ENCODE data around the gene GINS2. TPM values are rescaled to one million over a fixed set of nuclear protein-coding genes. Genes with fewer than 3 reads are reported as not detected.

The GINS2 gene
- total and polyA plus RNA-seq, 9 donors: 8.5 to 15.5 (median 10.6) TPM

- Histone ChIP-seq H3K9me3 (replicated peaks; ENCODE audit: control insufficient read depth, low read depth, low read length) (no peaks in the 10 kb centered on the region), H3K36me3 (ENCODE audit: control insufficient read depth, insufficient read depth, low read length) (peaks cover 41% of the 10 kb centered on the region), H3K4me3 (ENCODE audit: low read length) (no peak overlapping the region), H3K27ac (ENCODE audit: low read length) (no peak overlapping the region), H3K4me1 (ENCODE audit: control insufficient read depth, insufficient read depth, low read length) (peaks cover 4% of the 10 kb centered on the region), H3K27me3 (ENCODE audit: control insufficient read depth, insufficient read depth, low read length) (no peaks in the 10 kb centered on the region)
- no peak for DNase-seq
- 84% methylated on average over 6 of the region's 8 CpGs for WGBS (ENCODE audit: insufficient coverage)
These were observed 7.5 kb downstream of the GINS2 start for GRCh38 chr16:85681255-85681654.

- no peak overlapping the region for H3K27ac ChIP-seq (ENCODE audit: low read length)
- no peaks in the 10 kb centered on the region for H3K27me3 ChIP-seq (ENCODE audit: control insufficient read depth, insufficient read depth, low read length)
- no peak for DNase-seq
- peaks cover 4% of the 10 kb centered on the region for H3K4me1 ChIP-seq (ENCODE audit: control insufficient read depth, insufficient read depth, low read length)
- H3K36me3 ChIP-seq (ENCODE audit: control insufficient read depth, insufficient read depth, low read length): peaks cover 47% of the 10 kb centered on the region
- H3K4me3 ChIP-seq (ENCODE audit: low read length): no peak overlapping the region
- H3K9me3 ChIP-seq (replicated peaks; ENCODE audit: control insufficient read depth, low read depth, low read length): no peaks in the 10 kb centered on the region
- 89% methylated on average over 6 of the region's 6 CpGs for WGBS (ENCODE audit: insufficient coverage)
These were observed 8.3 kb downstream of the GINS2 start for GRCh38 chr16:85680352-85680944.

GRCh38 chr16:85679870-85680269, 8.9 kb downstream of the GINS2 start:
- Histone ChIP-seq H3K9me3 (replicated peaks; ENCODE audit: control insufficient read depth, low read depth, low read length) (no peaks in the 10 kb centered on the region), H3K27ac (ENCODE audit: low read length) (no peak overlapping the region), H3K4me1 (ENCODE audit: control insufficient read depth, insufficient read depth, low read length) (peaks cover 4% of the 10 kb centered on the region), H3K36me3 (ENCODE audit: control insufficient read depth, insufficient read depth, low read length) (peaks cover 53% of the 10 kb centered on the region), H3K4me3 (ENCODE audit: low read length) (no peak overlapping the region), H3K27me3 (ENCODE audit: control insufficient read depth, insufficient read depth, low read length) (no peaks in the 10 kb centered on the region)
- no peak for DNase-seq
- 90% methylated on average over 6 of the region's 6 CpGs for WGBS (ENCODE audit: insufficient coverage)

GRCh38 chr16:85678821-85679220, 9.9 kb downstream of the GINS2 start:
- DNase-seq: no peak
- Histone ChIP-seq H3K9me3 (replicated peaks; ENCODE audit: control insufficient read depth, low read depth, low read length) (no peaks in the 10 kb centered on the region), H3K27me3 (ENCODE audit: control insufficient read depth, insufficient read depth, low read length) (no peaks in the 10 kb centered on the region), H3K4me1 (ENCODE audit: control insufficient read depth, insufficient read depth, low read length) (peaks cover 10% of the 10 kb centered on the region), H3K36me3 (ENCODE audit: control insufficient read depth, insufficient read depth, low read length) (peaks cover 57% of the 10 kb centered on the region), H3K4me3 (ENCODE audit: low read length) (no peak overlapping the region), H3K27ac (ENCODE audit: low read length) (no peak overlapping the region)
- WGBS (ENCODE audit: insufficient coverage): no CpG with 5 or more reads among the region's 5 CpGs

GRCh38 chr16:85678016-85678415, 10.7 kb downstream of the GINS2 start:
- Histone ChIP-seq H3K9me3 (replicated peaks; ENCODE audit: control insufficient read depth, low read depth, low read length) (no peaks in the 10 kb centered on the region), H3K36me3 (ENCODE audit: control insufficient read depth, insufficient read depth, low read length) (peaks cover 61% of the 10 kb centered on the region), H3K4me3 (ENCODE audit: low read length) (no peak overlapping the region), H3K27me3 (ENCODE audit: control insufficient read depth, insufficient read depth, low read length) (no peaks in the 10 kb centered on the region), H3K4me1 (ENCODE audit: control insufficient read depth, insufficient read depth, low read length) (peaks cover 8% of the 10 kb centered on the region), H3K27ac (ENCODE audit: low read length) (no peak overlapping the region)
- DNase-seq: no peak
- WGBS (ENCODE audit: insufficient coverage): 56% methylated on average over 8 of the region's 8 CpGs

GRCh38 chr16:85677383-85677967, 11.3 kb downstream of the GINS2 start:
- H3K4me1 ChIP-seq (ENCODE audit: control insufficient read depth, insufficient read depth, low read length): peaks cover 8% of the 10 kb centered on the region
- H3K4me3 ChIP-seq (ENCODE audit: low read length): no peak overlapping the region
- DNase-seq: no peak
- H3K36me3 ChIP-seq (ENCODE audit: control insufficient read depth, insufficient read depth, low read length): peaks cover 66% of the 10 kb centered on the region
- 89% methylated on average over 5 of the region's 6 CpGs for WGBS (ENCODE audit: insufficient coverage)
- no peaks in the 10 kb centered on the region for H3K27me3 ChIP-seq (ENCODE audit: control insufficient read depth, insufficient read depth, low read length)
- H3K27ac ChIP-seq (ENCODE audit: low read length): no peak overlapping the region
- H3K9me3 ChIP-seq (replicated peaks; ENCODE audit: control insufficient read depth, low read depth, low read length): no peaks in the 10 kb centered on the region

GRCh38 chr16:85676466-85676865, 12.3 kb downstream of the GINS2 start:
- no peak overlapping the region for H3K27ac ChIP-seq (ENCODE audit: low read length)
- peaks cover 8% of the 10 kb centered on the region for H3K4me1 ChIP-seq (ENCODE audit: control insufficient read depth, insufficient read depth, low read length)
- WGBS (ENCODE audit: insufficient coverage): 85% methylated on average over 5 of the region's 7 CpGs
- H3K4me3 ChIP-seq (ENCODE audit: low read length): no peak overlapping the region
- no peaks in the 10 kb centered on the region for H3K9me3 ChIP-seq (replicated peaks; ENCODE audit: control insufficient read depth, low read depth, low read length)
- H3K36me3 ChIP-seq (ENCODE audit: control insufficient read depth, insufficient read depth, low read length): peaks cover 76% of the 10 kb centered on the region
- H3K27me3 ChIP-seq (ENCODE audit: control insufficient read depth, insufficient read depth, low read length): no peaks in the 10 kb centered on the region
- DNase-seq: no peak

- H3K4me1 ChIP-seq (ENCODE audit: control insufficient read depth, insufficient read depth, low read length): peaks cover 8% of the 10 kb centered on the region
- WGBS (ENCODE audit: insufficient coverage): 40% methylated on average over 1 of the region's 4 CpGs
- peaks cover 74% of the 10 kb centered on the region for H3K36me3 ChIP-seq (ENCODE audit: control insufficient read depth, insufficient read depth, low read length)
- no peaks in the 10 kb centered on the region for H3K27me3 ChIP-seq (ENCODE audit: control insufficient read depth, insufficient read depth, low read length)
- H3K27ac ChIP-seq (ENCODE audit: low read length): no peak overlapping the region
- DNase-seq: no peak
- H3K9me3 ChIP-seq (replicated peaks; ENCODE audit: control insufficient read depth, low read depth, low read length): no peaks in the 10 kb centered on the region
- H3K4me3 ChIP-seq (ENCODE audit: low read length): no peak overlapping the region
These were observed 13.4 kb downstream of the GINS2 start for GRCh38 chr16:85675251-85675874.

GRCh38 chr16:85674828-85675227, 13.9 kb downstream of the GINS2 start:
- no peaks in the 10 kb centered on the region for H3K9me3 ChIP-seq (replicated peaks; ENCODE audit: control insufficient read depth, low read depth, low read length)
- DNase-seq: no peak
- WGBS (ENCODE audit: insufficient coverage): 82% methylated on average over 3 of the region's 6 CpGs
- no peaks in the 10 kb centered on the region for H3K27me3 ChIP-seq (ENCODE audit: control insufficient read depth, insufficient read depth, low read length)
- H3K4me3 ChIP-seq (ENCODE audit: low read length): no peak overlapping the region
- peaks cover 8% of the 10 kb centered on the region for H3K4me1 ChIP-seq (ENCODE audit: control insufficient read depth, insufficient read depth, low read length)
- peaks cover 74% of the 10 kb centered on the region for H3K36me3 ChIP-seq (ENCODE audit: control insufficient read depth, insufficient read depth, low read length)
- no peak overlapping the region for H3K27ac ChIP-seq (ENCODE audit: low read length)

GRCh38 chr16:85674418-85674755, 14.4 kb downstream of the GINS2 start:
- no peak overlapping the region for H3K27ac ChIP-seq (ENCODE audit: low read length)
- peaks cover 72% of the 10 kb centered on the region for H3K36me3 ChIP-seq (ENCODE audit: control insufficient read depth, insufficient read depth, low read length)
- 71% methylated on average over 1 of the region's 4 CpGs for WGBS (ENCODE audit: insufficient coverage)
- H3K4me3 ChIP-seq (ENCODE audit: low read length): no peak overlapping the region
- peaks cover 8% of the 10 kb centered on the region for H3K4me1 ChIP-seq (ENCODE audit: control insufficient read depth, insufficient read depth, low read length)
- DNase-seq: no peak
- H3K27me3 ChIP-seq (ENCODE audit: control insufficient read depth, insufficient read depth, low read length): no peaks in the 10 kb centered on the region
- H3K9me3 ChIP-seq (replicated peaks; ENCODE audit: control insufficient read depth, low read depth, low read length): no peaks in the 10 kb centered on the region
